Measurements from ENCODE around the gene AGBL4. TPM values are rescaled to one million over a fixed set of nuclear protein-coding genes. Genes with fewer than 3 reads are reported as not detected.

The AGBL4 gene
- total RNA-seq, 1 donor from 2014 or later: 3.1 TPM

DNA sequence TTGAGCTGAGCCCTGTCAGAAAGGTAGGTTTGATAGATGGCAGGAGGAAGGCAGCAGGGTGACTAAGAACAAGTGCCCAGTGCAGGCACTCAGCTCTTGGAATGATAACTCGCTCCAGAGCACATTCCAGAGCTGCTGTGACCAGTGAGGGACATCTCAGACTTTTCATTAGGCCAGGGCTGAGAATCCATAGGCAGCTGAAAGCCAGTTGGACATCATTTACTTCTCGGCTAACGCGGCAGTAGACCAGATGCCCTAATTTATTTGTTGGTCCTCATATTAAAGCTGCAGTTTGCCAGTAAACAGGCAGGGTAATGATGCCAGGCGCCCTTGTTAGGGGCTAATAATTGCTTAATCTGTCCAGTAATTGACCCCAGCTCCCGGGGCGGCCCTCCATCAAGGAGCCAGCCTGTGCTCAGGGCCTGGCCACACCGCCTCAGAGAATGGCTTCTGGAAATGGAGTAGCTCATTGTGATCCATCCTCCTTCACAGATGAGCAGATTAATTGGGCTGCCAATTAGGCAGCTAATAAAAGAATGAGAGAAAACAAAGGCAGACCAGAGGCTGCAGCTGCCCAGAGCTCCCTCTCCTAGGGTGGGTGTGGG is 1369.0 kb downstream of the AGBL4 start:
- H3K36me3 Mint-ChIP-seq (ENCODE audit: insufficient read depth): no peaks in the 10 kb centered on the region
- DNase-seq (ENCODE audit: low spot score, unreplicated experiment): no peak
- H3K27me3 Mint-ChIP-seq: peaks cover 6% of the 10 kb centered on the region
- H3K9me3 Mint-ChIP-seq (ENCODE audit: low read depth): no peaks in the 10 kb centered on the region
- TF ChIP-seq, protein P1, sequence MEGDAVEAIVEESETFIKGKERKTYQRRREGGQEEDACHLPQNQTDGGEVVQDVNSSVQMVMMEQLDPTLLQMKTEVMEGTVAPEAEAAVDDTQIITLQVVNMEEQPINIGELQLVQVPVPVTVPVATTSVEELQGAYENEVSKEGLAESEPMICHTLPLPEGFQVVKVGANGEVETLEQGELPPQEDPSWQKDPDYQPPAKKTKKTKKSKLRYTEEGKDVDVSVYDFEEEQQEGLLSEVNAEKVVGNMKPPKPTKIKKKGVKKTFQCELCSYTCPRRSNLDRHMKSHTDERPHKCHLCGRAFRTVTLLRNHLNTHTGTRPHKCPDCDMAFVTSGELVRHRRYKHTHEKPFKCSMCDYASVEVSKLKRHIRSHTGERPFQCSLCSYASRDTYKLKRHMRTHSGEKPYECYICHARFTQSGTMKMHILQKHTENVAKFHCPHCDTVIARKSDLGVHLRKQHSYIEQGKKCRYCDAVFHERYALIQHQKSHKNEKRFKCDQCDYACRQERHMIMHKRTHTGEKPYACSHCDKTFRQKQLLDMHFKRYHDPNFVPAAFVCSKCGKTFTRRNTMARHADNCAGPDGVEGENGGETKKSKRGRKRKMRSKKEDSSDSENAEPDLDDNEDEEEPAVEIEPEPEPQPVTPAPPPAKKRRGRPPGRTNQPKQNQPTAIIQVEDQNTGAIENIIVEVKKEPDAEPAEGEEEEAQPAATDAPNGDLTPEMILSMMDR (IDR thresholded peaks at IDR 0.05; ENCODE audit: unreplicated experiment): no peak
- H3K4me3 Mint-ChIP-seq (ENCODE audit: low read depth): no peak overlapping the region
- H3K4me1 Mint-ChIP-seq (ENCODE audit: low read depth): peaks cover 18% of the 10 kb centered on the region
- H3K27ac Mint-ChIP-seq: no peak overlapping the region

DNA sequence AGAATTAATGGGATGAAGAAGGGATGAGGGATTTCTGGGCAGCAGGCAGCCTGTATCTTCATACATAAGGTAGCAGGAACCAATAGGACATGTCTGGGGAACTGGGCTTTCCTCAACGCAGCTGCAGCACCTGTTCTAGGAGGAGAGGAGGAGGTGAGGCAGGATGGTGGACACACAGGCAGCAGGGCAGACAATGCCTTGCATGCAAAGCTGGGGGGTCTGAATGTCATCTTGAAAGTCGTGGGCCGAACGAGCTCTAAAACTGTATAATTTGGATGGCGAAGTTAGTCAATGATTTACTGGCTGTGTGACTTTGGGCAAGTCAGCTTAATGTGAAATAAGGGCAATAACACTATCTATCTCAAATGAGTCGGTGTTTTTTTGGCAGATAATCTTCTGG is 1371.4 kb downstream of the AGBL4 start:
- TF ChIP-seq, protein P1 (IDR thresholded peaks at IDR 0.05; ENCODE audit: unreplicated experiment): no peak
- Mint-ChIP-seq H3K4me3 (ENCODE audit: low read depth) (no peak overlapping the region), H3K27me3 (peaks cover 5% of the 10 kb centered on the region), H3K9me3 (ENCODE audit: low read depth) (no peaks in the 10 kb centered on the region), H3K36me3 (ENCODE audit: insufficient read depth) (no peaks in the 10 kb centered on the region), H3K27ac (no peak overlapping the region), H3K4me1 (ENCODE audit: low read depth) (peaks cover 18% of the 10 kb centered on the region)
- DNase-seq (ENCODE audit: low spot score, unreplicated experiment): no peak

DNA sequence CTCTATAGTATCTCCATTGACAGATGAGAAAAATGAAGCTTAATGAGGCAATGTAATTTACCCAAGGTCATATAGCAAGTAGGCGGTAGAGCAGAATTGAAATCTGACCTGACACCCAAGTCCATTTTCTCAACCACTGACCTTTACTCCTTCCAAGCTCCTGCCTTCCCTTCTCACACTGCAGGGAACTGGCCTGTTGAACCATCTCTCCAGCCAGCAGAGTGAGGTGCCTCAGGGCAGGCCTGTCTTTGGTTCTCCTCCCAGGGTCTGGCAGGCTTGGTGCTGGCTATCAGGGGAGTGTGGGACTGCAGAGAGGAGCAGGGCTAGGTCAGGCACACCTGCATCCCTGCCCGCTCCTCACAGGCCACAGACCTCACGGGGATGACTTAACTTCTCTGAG is 1373.9 kb downstream of the AGBL4 start:
- TF ChIP-seq, protein P1 (IDR thresholded peaks at IDR 0.05; ENCODE audit: unreplicated experiment): no peak
- peaks cover 12% of the 10 kb centered on the region for H3K27me3 Mint-ChIP-seq
- no peaks in the 10 kb centered on the region for H3K36me3 Mint-ChIP-seq (ENCODE audit: insufficient read depth)
- H3K27ac Mint-ChIP-seq: no peak overlapping the region
- no peak overlapping the region for H3K4me3 Mint-ChIP-seq (ENCODE audit: low read depth)
- H3K9me3 Mint-ChIP-seq (ENCODE audit: low read depth): no peaks in the 10 kb centered on the region
- DNase-seq (ENCODE audit: low spot score, unreplicated experiment): no peak
- peaks cover 18% of the 10 kb centered on the region for H3K4me1 Mint-ChIP-seq (ENCODE audit: low read depth)

DNA sequence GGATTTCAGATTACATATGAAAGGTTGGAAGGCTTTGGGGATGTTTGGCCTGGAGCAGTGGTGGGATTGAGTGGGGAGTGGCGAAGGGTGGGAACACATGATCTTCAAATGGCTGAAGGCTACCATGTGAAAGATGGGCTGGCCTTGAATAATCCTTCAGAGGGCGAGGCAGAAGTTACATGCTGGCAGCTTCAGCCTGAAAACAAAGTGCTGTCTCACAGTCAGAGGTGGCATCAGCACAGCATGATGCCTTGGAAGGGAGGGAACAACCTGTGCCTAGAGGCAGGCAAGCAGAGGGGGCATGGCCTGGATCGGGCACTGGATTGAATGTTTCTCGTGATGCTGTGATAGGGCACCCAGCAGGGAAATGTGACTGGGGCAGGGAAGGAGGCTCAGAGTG is 1377.9 kb downstream of the AGBL4 start:
- H3K36me3 Mint-ChIP-seq (ENCODE audit: insufficient read depth): no peaks in the 10 kb centered on the region
- no peak overlapping the region for H3K27ac Mint-ChIP-seq
- H3K4me3 Mint-ChIP-seq (ENCODE audit: low read depth): no peak overlapping the region
- DNase-seq (ENCODE audit: low spot score, unreplicated experiment): no peak
- peaks cover 5% of the 10 kb centered on the region for H3K4me1 Mint-ChIP-seq (ENCODE audit: low read depth)
- peaks cover 28% of the 10 kb centered on the region for H3K27me3 Mint-ChIP-seq
- TF ChIP-seq, protein P1 (IDR thresholded peaks at IDR 0.05; ENCODE audit: unreplicated experiment): no peak
- H3K9me3 Mint-ChIP-seq (ENCODE audit: low read depth): no peaks in the 10 kb centered on the region

DNA sequence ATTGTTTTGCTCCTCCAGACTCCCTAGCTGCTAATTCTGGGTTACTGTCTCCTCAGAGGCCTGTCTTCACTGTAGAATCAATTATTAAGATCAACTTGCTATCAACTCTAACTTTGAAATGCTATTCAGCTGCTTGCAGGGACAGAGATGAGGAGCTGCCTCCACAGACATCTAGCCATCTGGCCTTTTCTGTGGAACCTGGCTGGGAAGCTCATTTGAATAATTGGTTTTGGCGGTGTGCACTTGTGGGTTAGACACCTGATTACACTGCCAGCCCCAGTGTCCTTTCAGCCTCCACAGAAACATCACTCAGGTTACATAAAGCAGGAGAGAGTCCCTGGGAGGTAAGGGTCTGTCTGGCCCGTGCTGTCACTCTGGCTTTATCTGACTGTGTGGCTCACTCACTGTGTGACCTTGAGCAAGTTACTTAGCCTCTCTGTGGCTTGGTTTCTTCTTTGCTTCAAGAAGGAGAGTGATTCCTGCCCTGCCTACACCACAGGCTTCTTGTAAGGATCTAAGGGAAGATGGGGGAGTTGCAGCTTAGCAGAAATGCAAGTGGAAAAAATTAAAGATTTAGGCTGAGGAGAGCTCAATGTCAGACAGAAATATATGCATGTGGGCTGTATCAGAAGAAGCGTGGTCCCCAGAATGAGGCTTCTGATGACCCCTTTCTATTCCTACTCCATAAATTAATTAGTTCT is 1378.7 kb downstream of the AGBL4 start:
- H3K9me3 Mint-ChIP-seq (ENCODE audit: low read depth): no peaks in the 10 kb centered on the region
- H3K36me3 Mint-ChIP-seq (ENCODE audit: insufficient read depth): no peaks in the 10 kb centered on the region
- H3K4me1 Mint-ChIP-seq (ENCODE audit: low read depth): peaks cover 7% of the 10 kb centered on the region
- TF ChIP-seq, protein P1 (IDR thresholded peaks at IDR 0.05; ENCODE audit: unreplicated experiment): no peak
- no peak for DNase-seq (ENCODE audit: low spot score, unreplicated experiment)
- no peak overlapping the region for H3K4me3 Mint-ChIP-seq (ENCODE audit: low read depth)
- peaks cover 28% of the 10 kb centered on the region for H3K27me3 Mint-ChIP-seq
- no peak overlapping the region for H3K27ac Mint-ChIP-seq
